GM10266 (cell line): ENCODE data around the gene GNG12.
"Not testable (repeated sequence)": the region's sequence is repeated elsewhere in the genome, so short reads cannot be mapped to it uniquely, and the experiment has no call there.

ENCODE experiments used
- DNase-seq: peaks from one replicate; pipeline ENCODE4 v3.0.0; 2012; ENCODE audit errors: extremely low spot score
- TF ChIP-seq, protein P1 (sequence below): IDR thresholded peaks from 2 replicates; pipeline ENCODE4 v1.5.1; 2012; ENCODE audit warnings: mild to moderate bottlenecking, low read depth; ENCODE audit not compliant: control insufficient read depth, insufficient read depth; ENCODE audit errors: missing control alignments

Gene GNG12

DNA sequence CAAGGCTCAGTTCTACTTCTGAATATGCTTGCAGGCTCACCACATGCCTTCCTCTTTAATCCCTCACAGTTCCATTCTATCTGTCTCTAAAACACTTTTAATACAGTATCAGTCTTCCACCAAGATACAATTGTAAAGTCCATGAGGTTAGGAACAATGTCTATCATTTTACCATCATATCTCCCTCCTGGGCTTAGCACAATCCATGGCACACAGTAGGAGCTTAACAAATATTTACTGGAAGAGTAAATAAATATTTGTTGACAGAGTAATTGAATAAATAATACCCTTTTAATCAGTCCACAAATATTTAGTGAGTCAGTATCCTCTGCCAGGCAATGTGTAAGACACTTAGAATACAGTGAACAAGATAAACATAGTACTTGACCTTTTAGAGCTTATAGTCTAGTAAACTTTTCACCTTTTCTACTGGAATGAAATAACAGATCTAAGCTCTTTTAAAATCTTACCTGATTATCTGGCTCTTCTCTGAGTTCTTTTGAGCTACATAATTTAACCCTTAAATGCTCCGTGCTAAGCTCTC lies 160.9 kb downstream of the GNG12 start:
- TF ChIP-seq, protein P1, sequence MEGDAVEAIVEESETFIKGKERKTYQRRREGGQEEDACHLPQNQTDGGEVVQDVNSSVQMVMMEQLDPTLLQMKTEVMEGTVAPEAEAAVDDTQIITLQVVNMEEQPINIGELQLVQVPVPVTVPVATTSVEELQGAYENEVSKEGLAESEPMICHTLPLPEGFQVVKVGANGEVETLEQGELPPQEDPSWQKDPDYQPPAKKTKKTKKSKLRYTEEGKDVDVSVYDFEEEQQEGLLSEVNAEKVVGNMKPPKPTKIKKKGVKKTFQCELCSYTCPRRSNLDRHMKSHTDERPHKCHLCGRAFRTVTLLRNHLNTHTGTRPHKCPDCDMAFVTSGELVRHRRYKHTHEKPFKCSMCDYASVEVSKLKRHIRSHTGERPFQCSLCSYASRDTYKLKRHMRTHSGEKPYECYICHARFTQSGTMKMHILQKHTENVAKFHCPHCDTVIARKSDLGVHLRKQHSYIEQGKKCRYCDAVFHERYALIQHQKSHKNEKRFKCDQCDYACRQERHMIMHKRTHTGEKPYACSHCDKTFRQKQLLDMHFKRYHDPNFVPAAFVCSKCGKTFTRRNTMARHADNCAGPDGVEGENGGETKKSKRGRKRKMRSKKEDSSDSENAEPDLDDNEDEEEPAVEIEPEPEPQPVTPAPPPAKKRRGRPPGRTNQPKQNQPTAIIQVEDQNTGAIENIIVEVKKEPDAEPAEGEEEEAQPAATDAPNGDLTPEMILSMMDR: no peak
- DNase-seq: no peak

DNA sequence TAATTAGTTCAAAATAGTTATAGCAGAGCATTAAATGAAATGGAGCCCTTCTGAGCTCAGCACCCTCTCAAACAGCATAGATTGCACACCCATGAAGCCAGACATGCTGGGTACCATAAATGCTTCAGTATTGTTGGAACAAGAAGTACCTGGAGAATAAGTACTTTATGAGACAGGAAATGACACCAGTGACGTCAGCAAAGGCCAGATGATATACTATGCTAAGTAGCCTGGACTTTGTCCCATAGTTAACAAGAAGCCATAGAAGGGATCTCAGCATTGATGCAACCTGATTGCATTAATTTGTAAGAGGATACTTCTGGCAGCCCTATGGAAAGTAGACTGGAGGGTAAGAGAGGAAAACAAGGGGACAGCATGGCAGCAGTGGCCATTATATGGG lies 164.6 kb downstream of the GNG12 start:
- TF ChIP-seq, protein P1: no peak
- DNase-seq: no peak

DNA sequence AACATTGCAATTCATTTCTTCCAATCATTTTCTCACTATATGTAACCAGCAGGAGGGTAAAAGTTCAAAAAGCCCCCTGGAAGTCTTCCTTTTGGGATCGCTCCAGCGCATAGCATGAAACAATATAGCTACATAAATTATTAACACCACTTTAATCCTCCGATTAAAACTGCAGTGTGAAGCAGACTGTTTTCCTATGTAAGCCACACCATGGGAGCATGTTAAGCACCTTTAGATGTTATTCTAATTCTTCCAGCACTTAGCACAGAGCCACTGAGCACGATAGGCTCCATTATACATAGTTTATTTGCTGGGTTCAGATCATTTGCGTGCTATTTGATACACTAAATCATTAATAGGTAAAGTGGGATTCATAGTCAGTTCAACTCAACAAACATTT lies 166.6 kb downstream of the GNG12 start:
- no peak for DNase-seq
- TF ChIP-seq, protein P1: no peak

DNA sequence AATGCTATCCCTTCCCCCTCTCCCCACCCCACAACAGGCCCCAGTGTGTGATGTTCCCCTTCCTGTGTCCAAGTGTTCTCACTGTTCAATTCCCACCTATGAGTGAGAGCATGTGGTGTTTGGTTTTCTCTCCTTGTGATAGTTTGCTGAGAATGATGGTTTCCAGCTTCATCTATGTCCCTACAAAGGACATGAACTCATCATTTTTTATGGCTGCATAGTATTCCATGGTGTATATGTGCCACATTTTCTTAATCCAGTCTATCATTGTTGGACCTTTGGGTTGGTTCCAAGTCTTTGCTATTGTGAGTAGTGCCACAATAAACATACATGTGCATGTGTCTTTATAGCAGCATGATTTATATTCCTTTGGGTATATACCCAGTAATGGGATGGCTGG lies 168.0 kb downstream of the GNG12 start:
- DNase-seq: not testable (repeated sequence)

DNA sequence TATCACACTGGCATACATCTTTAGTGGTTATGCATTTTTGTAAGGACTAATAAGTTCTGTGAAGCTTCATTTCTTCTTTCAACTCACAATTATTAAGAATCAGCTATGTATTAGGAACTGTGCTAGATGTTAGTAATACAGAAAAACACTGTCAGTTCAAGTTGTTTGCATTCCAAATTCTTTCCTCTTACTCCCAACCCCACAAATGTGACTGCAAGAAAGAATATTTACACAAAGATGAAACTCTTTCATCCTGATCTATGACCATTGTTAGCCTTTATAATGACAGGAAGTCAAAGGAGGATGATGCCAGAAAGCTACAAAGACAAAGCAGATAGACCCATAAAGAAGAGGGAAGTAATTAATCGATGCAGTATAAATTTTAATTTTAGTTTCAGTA lies 169.2 kb downstream of the GNG12 start:
- no peak for DNase-seq
- TF ChIP-seq, protein P1: no peak

DNA sequence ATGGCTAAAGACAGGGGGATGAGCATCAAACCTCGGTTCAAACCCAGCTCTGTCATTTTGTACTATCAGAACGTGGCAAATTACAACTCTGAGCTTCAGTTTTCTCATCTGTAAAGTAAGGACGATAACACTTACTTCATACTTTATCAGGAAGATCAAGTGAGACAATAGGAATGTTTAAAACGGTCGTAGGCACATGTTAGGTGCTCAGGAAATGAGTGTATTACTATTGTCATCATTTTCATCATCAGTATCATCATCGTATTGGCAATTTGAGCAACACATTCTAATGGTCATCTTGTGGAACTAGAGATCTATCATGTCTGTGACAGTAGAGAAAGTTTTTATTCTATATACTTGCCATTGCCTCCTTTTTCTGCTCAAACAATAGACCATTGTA lies 170.4 kb downstream of the GNG12 start:
- TF ChIP-seq, protein P1: no peak
- no peak for DNase-seq

DNA sequence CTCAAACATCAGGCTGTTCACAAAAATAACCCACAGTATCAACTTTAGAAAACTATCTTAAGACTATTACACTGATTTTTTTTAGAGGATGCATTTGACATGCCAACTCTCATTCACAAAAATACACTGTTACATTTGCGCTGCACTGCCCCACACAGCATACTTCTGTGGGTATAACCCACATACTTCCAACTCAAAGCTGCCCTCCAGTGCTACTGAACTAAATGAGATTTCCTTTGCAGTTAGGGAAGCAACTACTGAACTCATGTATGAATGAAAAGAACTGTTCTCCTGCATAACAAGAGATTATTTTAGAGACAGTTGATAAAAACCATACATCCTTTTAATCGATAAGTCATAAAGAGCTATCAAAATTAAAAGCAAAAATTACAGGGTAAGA lies 174.0 kb downstream of the GNG12 start:
- TF ChIP-seq, protein P1: no peak
- DNase-seq: no peak

DNA sequence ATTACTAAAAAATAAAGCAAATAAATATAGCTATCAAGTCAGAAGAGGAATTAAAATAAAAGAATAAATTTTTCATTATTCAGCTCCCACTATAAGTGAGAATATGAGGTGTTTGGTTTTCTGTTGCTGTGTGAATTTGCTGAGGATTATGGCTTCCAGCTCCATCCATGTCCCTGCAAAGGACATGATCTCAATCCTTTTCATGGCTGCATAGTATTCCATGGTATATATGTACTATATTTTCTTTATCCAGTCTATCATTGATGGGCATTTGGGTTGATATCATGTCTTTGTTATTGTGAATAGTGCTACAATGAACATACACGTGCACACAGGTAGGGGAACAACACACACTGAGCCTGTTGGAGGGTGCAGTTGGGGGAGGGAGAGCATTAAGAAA lies 176.1 kb downstream of the GNG12 start:
- DNase-seq: not testable (repeated sequence)

DNA sequence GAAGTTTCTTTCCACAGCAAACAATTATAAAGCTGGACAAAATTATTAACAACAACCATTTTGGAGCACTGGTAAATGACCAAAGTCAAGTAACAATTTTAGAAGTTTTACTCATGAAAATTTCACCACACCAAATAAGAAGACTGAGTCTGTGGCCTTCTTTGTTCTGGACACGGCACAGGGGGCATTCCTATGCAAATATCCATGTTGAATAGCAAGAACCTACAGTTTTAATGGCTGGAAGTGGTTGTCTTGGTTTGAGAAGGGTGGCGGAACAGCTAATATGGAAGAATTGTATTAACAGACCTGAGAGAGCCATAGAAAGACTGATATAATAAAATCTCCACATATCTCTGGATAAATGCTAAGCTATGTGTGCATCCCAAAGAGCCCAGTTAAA lies 177.7 kb downstream of the GNG12 start:
- TF ChIP-seq, protein P1: no peak
- DNase-seq: no peak
